Islet of Langerhans (tissue), 1 donor: ENCODE data around the gene TMEM184B.

Source experiments
- FAIRE-seq: peaks from one replicate; lab custom pipeline; 2011; peaks lifted over from hg19 to GRCh38; lab: Jason Lieb, UNC

The TMEM184B gene

GRCh38 chr22:38276166-38276565 lies 3.4 kb upstream of the TMEM184B start:
- no peak for FAIRE-seq

- FAIRE-seq: peak; percentile 33
These were observed 471 bp upstream of the TMEM184B start for GRCh38 chr22:38273135-38273826.

DNA sequence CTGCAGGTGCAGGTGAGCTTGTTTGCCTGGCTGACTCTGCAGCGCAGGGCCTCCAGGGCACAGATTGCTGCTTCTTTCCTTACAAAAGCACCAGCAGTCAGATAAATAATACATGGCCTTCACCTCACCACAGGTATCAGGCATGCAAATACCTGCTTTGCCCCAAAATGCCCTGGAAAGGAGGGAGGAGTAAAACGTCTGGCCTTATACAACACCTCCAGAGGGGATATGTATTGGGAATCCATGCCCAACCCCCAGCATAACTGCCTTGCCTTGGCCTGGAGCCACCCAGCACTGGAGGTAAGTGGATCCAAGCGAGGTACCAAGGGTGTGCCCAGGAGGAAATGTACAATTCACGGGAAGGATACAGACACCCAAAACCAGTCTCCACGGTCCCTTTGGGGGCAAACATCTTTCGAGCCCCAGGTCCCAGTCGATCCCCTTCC lies 860 bp downstream of the TMEM184B start:
- peak; percentile 13 for FAIRE-seq

DNA sequence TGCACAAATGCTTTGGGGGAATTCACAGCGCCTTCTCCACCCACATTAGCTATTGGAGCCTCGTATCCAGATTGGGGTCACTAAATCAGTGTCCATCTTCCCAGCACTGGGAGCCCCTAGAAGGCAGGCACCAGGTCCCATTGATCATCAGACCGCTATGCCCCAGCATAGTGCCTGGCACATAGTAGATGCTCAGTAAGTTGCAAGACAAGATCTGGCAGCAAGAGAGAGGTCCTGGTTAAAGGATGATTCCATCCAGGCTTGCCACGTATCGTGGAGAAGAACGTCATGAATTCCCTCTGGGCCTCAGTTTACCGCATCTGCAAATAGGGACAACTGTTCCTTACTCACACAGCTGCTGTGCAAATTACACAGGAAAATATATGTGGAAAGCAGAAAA lies 1.7 kb downstream of the TMEM184B start:
- FAIRE-seq: no peak

- FAIRE-seq: no peak
These were observed 2.5 kb downstream of the TMEM184B start for GRCh38 chr22:38270091-38270992.

DNA sequence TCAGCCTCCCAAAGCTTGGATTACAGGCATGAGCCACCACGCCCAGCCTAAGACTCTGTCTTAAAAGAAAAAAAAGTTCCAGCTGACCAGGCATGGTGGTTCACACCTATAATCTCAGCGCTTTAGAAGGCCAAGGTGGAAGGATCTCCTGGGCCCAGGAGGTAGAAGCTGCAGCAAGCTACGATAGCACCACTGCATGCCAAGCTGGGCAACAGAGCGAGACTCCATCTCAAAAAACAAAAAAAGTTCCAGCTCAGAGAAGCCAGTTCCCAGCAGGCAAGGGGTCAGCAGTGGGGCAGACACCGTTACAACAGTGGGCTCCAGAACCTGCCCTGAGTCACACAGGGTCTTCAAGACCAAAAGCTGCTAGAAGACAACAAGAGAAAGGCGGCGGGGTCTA lies 3.3 kb downstream of the TMEM184B start:
- no peak for FAIRE-seq

DNA sequence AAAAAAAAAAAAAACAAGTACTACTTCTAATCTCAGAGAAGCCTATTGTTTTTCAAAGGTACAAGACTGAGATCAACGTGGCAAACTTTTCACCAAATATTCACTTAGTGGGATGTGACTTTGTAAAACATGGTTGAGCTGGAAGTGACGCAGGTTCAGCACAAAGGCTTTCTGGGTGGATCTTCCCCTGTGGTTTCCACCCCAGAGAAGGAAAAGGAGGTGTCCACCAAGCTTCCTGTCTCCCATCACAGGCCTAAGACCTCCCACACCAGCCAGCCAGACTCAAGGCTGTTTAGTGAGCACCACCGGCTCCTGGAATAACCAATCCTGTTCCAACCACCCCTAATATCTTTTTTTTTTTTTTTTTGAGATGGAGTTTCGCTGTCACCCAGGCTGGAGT lies 5.7 kb downstream of the TMEM184B start:
- no peak for FAIRE-seq

- FAIRE-seq: no peak
These were observed 6.7 kb downstream of the TMEM184B start for GRCh38 chr22:38266120-38266519.

DNA sequence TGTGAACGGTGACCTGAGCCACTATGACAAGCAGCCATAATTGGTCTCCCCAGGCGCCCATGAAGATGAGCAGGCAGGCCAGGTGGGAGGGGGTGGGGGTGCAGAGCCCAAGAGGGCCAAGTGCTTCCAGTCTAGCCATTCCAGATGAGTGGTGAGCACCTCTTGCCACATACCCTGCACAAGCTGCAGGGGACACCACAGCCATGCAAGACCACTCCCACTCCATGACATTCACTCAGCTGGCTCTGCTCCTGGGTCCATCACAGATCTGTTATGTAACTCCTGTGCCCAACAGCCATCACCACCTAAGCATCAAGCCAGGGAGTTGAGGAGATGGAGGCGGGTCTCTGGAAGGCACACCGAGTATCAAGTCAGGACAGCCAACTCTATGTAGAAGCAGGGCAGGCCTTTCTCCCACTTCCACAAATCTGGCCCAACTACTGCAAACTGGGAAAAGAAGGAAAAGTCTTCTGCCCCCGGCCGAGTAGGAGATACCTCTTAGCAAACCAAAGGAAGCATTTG lies 8.4 kb downstream of the TMEM184B start:
- FAIRE-seq: no peak

DNA sequence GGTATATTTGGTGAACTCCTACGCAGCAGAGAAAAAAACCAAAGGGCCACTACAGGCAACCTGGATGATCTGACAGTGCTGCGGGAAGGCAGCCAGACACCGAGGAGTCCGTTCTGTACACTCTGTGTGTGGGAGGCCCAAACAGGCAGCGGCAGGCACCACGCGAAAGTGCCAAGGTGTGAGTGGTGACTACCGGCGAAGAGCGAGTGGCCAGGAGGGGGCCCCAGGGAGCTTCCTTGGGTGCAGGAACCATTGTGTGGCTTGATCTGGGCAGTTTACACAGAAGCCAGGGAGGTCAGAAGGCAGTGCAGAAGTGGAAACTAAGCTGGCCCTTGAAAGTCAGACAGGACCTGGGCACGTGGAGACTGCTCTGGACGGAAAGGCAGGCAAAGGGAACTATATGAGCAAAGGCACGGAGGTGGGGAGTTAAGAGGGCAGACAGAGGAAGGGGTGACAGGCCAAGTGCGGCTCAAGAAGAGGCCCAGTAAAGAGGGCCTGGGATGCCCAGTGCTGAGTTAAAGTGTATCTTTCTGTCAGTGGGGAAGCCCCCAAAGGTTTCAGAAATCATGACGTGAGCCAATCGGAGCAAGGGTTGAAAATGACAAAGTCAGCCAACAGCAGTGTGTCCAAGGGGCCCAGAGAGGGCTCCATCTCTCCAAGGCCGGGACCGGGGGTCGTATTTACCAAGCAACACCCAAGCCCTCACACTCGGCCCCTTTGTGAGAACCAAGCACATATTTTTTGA lies 10.6 kb downstream of the TMEM184B start:
- FAIRE-seq: no peak

DNA sequence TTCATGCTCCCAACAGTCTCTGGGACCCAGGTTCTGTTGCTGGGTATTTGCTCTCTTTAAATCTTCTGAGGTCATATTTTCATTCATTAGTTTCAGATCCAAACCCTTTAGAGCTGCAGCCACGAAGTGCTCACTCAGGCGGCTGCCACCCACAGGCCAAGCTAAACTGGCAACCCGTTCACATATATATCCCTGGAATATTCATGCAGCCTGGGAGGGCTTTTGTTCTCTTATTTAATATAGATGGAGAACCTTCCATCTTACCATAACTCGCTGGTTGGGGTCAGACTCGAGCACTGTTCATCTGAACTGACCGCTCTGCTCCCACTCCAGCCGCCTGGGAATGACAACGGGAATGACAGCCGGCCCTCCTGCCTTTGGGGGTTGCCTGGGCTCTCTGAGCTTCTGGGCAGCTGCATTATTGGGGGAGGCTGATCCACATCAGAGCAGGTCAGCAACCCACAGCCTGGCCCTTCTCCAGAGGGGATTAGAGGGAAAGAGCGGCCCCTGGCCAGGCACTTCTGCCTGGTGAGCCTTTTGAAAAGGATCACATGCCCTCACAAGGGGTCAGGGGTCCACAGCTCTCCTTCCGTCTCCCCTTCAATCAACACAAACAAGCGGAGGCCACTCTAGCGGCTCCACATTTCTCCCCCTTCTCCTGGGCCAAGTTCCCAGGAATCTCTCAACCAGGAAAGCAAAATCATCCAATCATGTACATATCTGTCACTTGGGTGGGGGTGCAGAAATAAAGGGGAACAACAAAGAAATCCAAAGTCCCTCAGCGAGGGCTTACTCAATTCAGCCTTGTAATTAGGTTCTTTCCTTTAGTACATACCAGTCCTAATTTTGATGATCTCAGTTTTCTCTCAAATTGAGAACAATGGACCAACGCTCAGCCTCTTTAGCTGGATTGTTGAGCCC lies 11.8 kb downstream of the TMEM184B start:
- FAIRE-seq: peak; percentile 74

DNA sequence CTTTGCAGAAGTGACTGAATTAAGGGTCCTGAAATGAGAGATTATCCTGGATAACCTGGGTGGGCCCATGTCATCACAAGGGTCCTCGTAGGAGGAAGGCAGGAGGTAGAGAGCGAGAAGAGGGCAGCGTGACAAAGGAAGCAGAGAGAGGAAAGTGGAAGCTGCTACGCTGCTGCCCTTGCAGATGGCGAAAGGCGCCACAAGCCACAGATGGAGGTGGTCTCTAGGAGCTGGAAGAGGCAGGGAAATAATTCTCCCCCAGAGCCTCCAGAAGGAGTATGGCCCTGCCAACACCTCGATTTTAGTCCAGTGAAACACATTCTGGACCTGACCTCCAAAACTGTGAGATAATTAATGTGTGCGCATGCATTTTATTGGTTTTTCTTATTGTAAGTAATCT lies 13.4 kb downstream of the TMEM184B start:
- no peak for FAIRE-seq

GRCh38 chr22:38258895-38259294 lies 13.9 kb downstream of the TMEM184B start:
- no peak for FAIRE-seq

DNA sequence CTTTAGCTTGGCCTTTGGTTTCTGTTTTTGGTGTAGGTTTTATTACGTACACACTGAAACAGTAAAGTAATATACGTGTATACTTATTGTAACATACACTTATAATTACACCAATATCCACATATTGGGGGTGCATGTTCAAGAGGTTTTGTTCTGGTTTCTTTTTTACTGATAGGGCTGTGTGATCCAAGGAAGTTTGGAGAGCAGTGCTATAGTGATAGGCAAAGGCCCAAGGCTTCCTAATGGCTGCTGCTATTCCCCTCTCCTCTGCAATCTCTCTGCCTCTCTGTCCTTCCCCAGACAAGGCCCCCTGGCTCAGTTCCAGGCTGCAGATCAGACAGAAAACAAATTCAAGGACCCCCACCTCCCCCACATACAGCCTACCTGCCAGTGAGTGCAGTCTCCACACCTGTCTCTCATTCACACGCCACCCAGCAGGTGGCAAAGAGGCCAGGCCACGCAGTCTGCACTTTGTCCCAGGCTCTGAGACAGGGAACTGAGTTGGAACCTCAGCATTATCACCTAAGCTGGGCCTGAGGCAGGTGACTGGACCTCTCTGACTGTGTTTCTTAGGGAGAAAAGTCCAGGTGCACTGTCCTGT lies 15.1 kb downstream of the TMEM184B start:
- FAIRE-seq: no peak

DNA sequence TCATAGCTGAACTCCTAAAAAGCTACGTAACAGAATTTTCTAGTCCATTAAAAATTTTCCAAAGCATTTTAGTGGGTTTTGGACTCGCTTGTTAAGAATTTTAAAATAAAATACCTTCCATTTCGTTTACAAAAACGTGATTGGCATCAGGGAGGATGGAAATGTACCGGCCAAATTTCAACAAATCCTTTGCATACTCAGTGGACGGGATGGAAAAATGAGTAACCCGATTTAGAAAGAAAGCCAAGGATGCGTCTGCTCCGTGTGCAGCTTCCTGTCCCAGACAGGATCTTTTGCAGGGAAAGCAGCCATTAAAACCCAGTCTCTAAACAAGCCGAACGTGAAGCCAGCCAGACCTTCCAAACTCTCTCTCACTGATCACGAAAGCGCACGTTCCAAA lies 15.6 kb downstream of the TMEM184B start:
- FAIRE-seq: no peak

GRCh38 chr22:38255697-38256096 lies 17.1 kb downstream of the TMEM184B start:
- FAIRE-seq: no peak

DNA sequence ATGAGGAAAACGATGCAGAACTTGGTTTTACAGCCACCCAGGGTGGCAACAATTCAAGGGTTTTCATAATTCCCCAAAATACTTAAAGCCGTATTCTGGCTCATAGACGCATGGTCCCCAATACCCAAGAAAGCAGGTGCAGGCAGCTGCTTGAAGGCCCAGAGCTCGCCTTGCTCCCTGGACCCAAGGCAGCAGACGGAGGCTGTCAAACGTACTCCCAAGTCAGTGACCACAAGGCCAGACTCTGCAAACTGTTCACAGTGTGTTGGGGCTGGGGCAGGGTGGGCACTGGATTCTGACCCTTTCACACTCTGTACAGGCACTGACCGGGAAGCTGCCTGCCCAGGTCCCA lies 21.5 kb downstream of the TMEM184B start:
- FAIRE-seq: no peak

- FAIRE-seq: no peak
These were observed 22.0 kb downstream of the TMEM184B start for GRCh38 chr22:38250643-38251340.

- FAIRE-seq: no peak
These were observed 22.8 kb downstream of the TMEM184B start for GRCh38 chr22:38249803-38250642.

- no peak for FAIRE-seq
These were observed 23.5 kb downstream of the TMEM184B start for GRCh38 chr22:38249301-38249700.
